Endothelial cell of umbilical vein (primary cell): ENCODE data around the gene HTATSF1. TPM values are rescaled to one million over a fixed set of nuclear protein-coding genes. Genes with fewer than 3 reads are reported as not detected.

Source experiments
- BruUV-seq: library from RNA; stranded (reverse); fragments of 400-500 nt; replicated peaks from 2 replicates; lab custom pipeline; 2021; lab: Mats Ljungman, UMichigan
- CTCF ChIA-PET: fragments of 300-600, 350-600 bp; sonication (Branson Sonifier 250); formaldehyde crosslinking; loops from one replicate; lab custom pipeline; 2021; ENCODE audit warnings: antibody characterized with exemption, inconsistent platforms; lab: Charles Lee
- POLR2A ChIA-PET: fragments of 300-600, 350-600 bp; sonication (Branson Sonifier 250); formaldehyde crosslinking; loops from one replicate; lab custom pipeline; 2021; ENCODE audit warnings: antibody characterized with exemption, inconsistent platforms; lab: Charles Lee
- DNase-seq: peaks from one replicate; pipeline ENCODE4 v3.0.0-alpha.2; 2011; ENCODE audit warnings: low read depth, low spot score
- FAIRE-seq: peaks from 2 replicates; lab custom pipeline; 2011; peaks lifted over from hg19 to GRCh38; lab: Jason Lieb, UNC
- H2AFZ ChIP-seq: 2 replicates; pipeline ENCODE4 v1.6.0; 2012; ENCODE audit warnings: low read depth, low read length, control low read depth, inconsistent platforms
- H3K27ac ChIP-seq: 2 replicates; pipeline ENCODE4 v1.5.1; 2011; ENCODE audit warnings: low read depth, mild to moderate bottlenecking, control low read depth, low read length, moderate library complexity; ENCODE audit not compliant: insufficient read depth
- H3K27me3 ChIP-seq, 2 experiments: 2 replicates each; pipeline versions ENCODE4 v1.6.0 to v1.6.1; 2011; ENCODE audit warnings: low read length in 2 of 2, mixed read lengths in 1 of 2; ENCODE audit not compliant: control insufficient read depth in 2 of 2, insufficient read depth in 2 of 2
- H3K36me3 ChIP-seq, 2 experiments: 2 replicates in 1 of 2; 3 replicates in 1 of 2; pipeline ENCODE4 v1.5.1; 2011; ENCODE audit warnings: low read length in 2 of 2, mild to moderate bottlenecking in 1 of 2, moderate library complexity in 1 of 2; ENCODE audit not compliant: control insufficient read depth in 2 of 2, insufficient read depth in 2 of 2; ENCODE audit errors: extremely low read depth in 1 of 2
- H3K4me1 ChIP-seq: 3 replicates; pipeline ENCODE4 v1.5.1; 2011; ENCODE audit warnings: mild to moderate bottlenecking, low read length; ENCODE audit not compliant: control insufficient read depth, insufficient read depth; ENCODE audit errors: extremely low read depth
- H3K4me2 ChIP-seq: 2 replicates; pipeline ENCODE4 v1.6.1; 2011; ENCODE audit warnings: low read length, control low read depth, mixed read lengths; ENCODE audit not compliant: insufficient read depth
- H3K4me3 ChIP-seq, 3 experiments: fragments of 200-600 bp in 1 of 3; sonication (generic), shearing (Covaris generic) in 1 of 3; replicated peaks in 1 of 3; 2 replicates each; pipeline ENCODE4 v1.5.1; 2011 to 2016; ENCODE audit warnings: control low read depth in 3 of 3, low read length in 3 of 3, mild to moderate bottlenecking in 2 of 3, inconsistent platforms in 1 of 3, low read depth in 1 of 3, moderate library complexity in 1 of 3; ENCODE audit not compliant: insufficient read depth in 1 of 3
- H3K79me2 ChIP-seq: 2 replicates; pipeline ENCODE4 v1.6.0; 2012; ENCODE audit warnings: low read length, inconsistent platforms; ENCODE audit not compliant: control insufficient read depth, insufficient read depth
- H3K9ac ChIP-seq: replicated peaks from 2 replicates; pipeline ENCODE3; 2011; ENCODE audit warnings: low read length, control low read depth; ENCODE audit not compliant: insufficient read depth; ENCODE audit errors: extremely low read depth
- H3K9me1 ChIP-seq: replicated peaks from 3 replicates; pipeline ENCODE4 v1.6.0; 2011; ENCODE audit warnings: mild to moderate bottlenecking, low read length; ENCODE audit not compliant: control insufficient read depth, insufficient read depth; ENCODE audit errors: extremely low read depth
- H3K9me3 ChIP-seq: replicated peaks from 2 replicates; pipeline ENCODE4 v1.5.1; 2012; ENCODE audit warnings: low read length, inconsistent platforms; ENCODE audit not compliant: control insufficient read depth, insufficient read depth
- H4K20me1 ChIP-seq: replicated peaks from 2 replicates; pipeline ENCODE3; 2011; ENCODE audit warnings: mild to moderate bottlenecking, low read length; ENCODE audit not compliant: control insufficient read depth, insufficient read depth; ENCODE audit errors: extremely low read depth
- EZH2 ChIP-seq: IDR thresholded peaks from 2 replicates; pipeline ENCODE4 v1.6.1; 2012; ENCODE audit warnings: borderline replicate concordance, low read depth, mild to moderate bottlenecking, moderate library complexity, low read length, inconsistent platforms; ENCODE audit not compliant: severe bottlenecking
- FOS ChIP-seq: IDR thresholded peaks from 2 replicates; pipeline ENCODE4 v1.6.1; 2011; ENCODE audit warnings: mild to moderate bottlenecking, low read length, moderate library complexity, borderline replicate concordance; ENCODE audit not compliant: insufficient read depth
- JUN ChIP-seq: IDR thresholded peaks from 2 replicates; pipeline ENCODE4 v1.6.1; 2011; ENCODE audit warnings: borderline replicate concordance, low read depth; ENCODE audit not compliant: insufficient read length, insufficient read depth
- MYC ChIP-seq: IDR thresholded peaks from one replicate; pipeline ENCODE4 v1.6.1; 2011; ENCODE audit warnings: mild to moderate bottlenecking, low read depth, low read length
- dilution Hi-C: fragments of 300-500 bp; cut with MboI; formaldehyde crosslinking; loops from one replicate; pipeline ENCODE4 v1.15.0; 2019; ENCODE audit warnings: low sequenced_read_pairs; ENCODE audit not compliant: extremely low pct_ligation_motif_present
- intact Hi-C: fragments of 100-400 bp; cut with micrococcal nuclease; formaldehyde crosslinking; loops from one replicate; pipeline ENCODE4 v1.10.0; 2022
- polyA plus RNA-seq, 4 experiments: library from polyadenylated mRNA; depleted of rRNA in 3 of 4; stranded (reverse) in 3 of 4; unstranded in 1 of 4; fragments of >200 nt; gene quantifications; 2 replicates each; pipeline versions ENCODE4 v1.2.1 to v1.2.3, GENCODE V29; 2011 to 2012; ENCODE audit warnings: missing spikeins in 1 of 4
- total RNA-seq: library from RNA; stranded (reverse); gene quantifications from 2 replicates; pipeline ENCODE4 v1.2.3, GENCODE V29; 2021
- TF ChIP-seq, protein P1 (sequence below), 2 donors: IDR thresholded peaks; 1 replicate in 1 of 2; 2 replicates in 1 of 2; pipeline ENCODE4 v1.5.1; 2011; ENCODE audit warnings: low read length in 2 of 2, mild to moderate bottlenecking in 2 of 2, moderate library complexity in 2 of 2, control low read depth in 1 of 2, inconsistent platforms in 1 of 2, low read depth in 1 of 2; ENCODE audit not compliant: insufficient read depth in 1 of 2; ENCODE audit errors: extremely low read depth in 1 of 2

Gene HTATSF1
- total and polyA plus RNA-seq, 2 donors (not counting 3 experiments of a cell fraction or from before 2014, with no cell fraction given): 1.0 to 31.1 TPM

DNA sequence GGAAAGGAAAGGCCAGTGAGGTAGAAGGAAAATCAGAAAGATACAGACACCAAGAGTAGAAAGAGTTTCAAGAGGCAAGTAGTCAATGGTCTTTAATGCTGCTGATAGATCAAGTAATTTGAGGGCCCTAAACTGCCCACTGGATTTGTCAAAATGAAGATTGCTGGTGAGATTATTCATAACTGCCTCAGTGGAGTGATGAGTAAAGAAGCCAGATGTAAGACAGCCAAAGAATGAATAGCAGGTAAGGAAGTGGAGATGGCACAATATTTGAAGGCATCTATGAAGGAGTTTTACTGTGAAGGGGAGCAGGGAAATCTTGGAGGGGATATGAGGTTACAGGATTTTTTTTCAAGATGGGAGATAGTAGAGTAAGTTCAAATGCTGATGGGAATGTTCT is 49.4 kb upstream of the HTATSF1 start:
- TF ChIP-seq FOS (no peak), EZH2 (no peak)
- H3K9ac ChIP-seq: no peak overlapping the region
- no peak for DNase-seq
- H3K4me3 ChIP-seq: no peak overlapping the region
- no peaks in the 10 kb centered on the region for H3K36me3 ChIP-seq
- no peak overlapping the region for H2AFZ ChIP-seq
- no peaks in the 10 kb centered on the region for H3K79me2 ChIP-seq
- H3K9me3 ChIP-seq: no peaks in the 10 kb centered on the region
- no peaks in the 10 kb centered on the region for H3K27me3 ChIP-seq
- no peak for FAIRE-seq
- POLR2A ChIA-PET: no interaction called here
- H3K4me2 ChIP-seq: no peak overlapping the region
- no TSS peak for BruUV-seq
- intact Hi-C loops: no loop called here
- no peaks in the 10 kb centered on the region for H4K20me1 ChIP-seq
- dilution Hi-C loops: no loop called here
- no peak overlapping the region for H3K27ac ChIP-seq
- H3K4me1 ChIP-seq: no peaks in the 10 kb centered on the region
- CTCF ChIA-PET: no interaction called here
- no peaks in the 10 kb centered on the region for H3K9me1 ChIP-seq

DNA sequence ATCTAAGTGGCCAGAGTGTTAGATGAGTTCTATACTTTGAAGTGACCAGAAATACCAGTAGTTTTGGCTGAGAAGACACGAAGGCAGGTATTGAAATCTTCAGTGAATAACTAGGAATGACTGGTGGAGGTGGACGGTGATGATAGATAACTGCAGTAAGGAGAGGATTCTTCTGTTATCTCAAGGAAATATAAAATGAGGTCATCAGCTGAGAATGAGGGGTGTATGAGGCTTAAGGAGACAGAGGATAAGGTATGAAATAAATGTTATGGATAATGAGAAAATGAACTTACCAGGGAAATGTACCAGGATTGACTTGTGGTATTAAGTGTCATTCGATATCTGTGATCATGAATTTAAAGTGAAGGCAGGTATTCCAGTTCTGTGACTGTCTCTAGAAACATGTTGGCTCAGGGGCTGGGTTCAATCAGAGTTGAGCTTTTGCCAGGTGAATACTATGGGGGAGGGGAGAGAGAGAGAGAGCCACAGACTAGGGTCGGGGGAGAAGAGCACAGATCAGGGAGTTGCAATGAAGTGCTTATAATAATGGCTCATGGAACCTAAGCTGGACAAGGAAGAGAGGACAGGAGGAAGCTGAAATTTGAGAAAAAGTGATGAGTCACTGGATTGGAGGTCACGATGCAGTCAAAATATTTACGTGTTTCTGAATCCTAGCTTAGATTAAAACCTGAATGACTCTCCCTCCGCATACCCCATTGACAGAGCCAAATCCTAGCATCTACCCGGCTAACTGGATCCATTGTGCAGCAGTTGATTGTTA is 47.2 kb upstream of the HTATSF1 start:
- TF ChIP-seq, protein P1, sequence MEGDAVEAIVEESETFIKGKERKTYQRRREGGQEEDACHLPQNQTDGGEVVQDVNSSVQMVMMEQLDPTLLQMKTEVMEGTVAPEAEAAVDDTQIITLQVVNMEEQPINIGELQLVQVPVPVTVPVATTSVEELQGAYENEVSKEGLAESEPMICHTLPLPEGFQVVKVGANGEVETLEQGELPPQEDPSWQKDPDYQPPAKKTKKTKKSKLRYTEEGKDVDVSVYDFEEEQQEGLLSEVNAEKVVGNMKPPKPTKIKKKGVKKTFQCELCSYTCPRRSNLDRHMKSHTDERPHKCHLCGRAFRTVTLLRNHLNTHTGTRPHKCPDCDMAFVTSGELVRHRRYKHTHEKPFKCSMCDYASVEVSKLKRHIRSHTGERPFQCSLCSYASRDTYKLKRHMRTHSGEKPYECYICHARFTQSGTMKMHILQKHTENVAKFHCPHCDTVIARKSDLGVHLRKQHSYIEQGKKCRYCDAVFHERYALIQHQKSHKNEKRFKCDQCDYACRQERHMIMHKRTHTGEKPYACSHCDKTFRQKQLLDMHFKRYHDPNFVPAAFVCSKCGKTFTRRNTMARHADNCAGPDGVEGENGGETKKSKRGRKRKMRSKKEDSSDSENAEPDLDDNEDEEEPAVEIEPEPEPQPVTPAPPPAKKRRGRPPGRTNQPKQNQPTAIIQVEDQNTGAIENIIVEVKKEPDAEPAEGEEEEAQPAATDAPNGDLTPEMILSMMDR (IDR thresholded peaks at IDR 0.05; ENCODE audit: extremely low read depth in 1 of 2, insufficient read depth in 1 of 2, low read depth in 1 of 2, low read length in 2 of 2): no peak
- TF ChIP-seq JUN (no peak), MYC (no peak), EZH2 (no peak)
- FAIRE-seq: peak; percentile 31
- H3K27me3 ChIP-seq: no peaks in the 10 kb centered on the region
- CTCF ChIA-PET: no interaction called here
- no peaks in the 10 kb centered on the region for H3K9me1 ChIP-seq
- no peaks in the 10 kb centered on the region for H3K9me3 ChIP-seq
- POLR2A ChIA-PET: no interaction called here
- H4K20me1 ChIP-seq: no peaks in the 10 kb centered on the region
- H2AFZ ChIP-seq: no peak overlapping the region
- dilution Hi-C loops (no loop called here), intact Hi-C loops (no loop called here)
- H3K9ac ChIP-seq: no peak overlapping the region
- no peak overlapping the region for H3K27ac ChIP-seq
- H3K4me3 ChIP-seq: no peak overlapping the region
- H3K79me2 ChIP-seq: no peaks in the 10 kb centered on the region
- H3K4me2 ChIP-seq: no peak overlapping the region
- H3K36me3 ChIP-seq: no peaks in the 10 kb centered on the region
- no peak for DNase-seq
- H3K4me1 ChIP-seq: no peaks in the 10 kb centered on the region
- BruUV-seq: no TSS peak
